ENCODE data around the gene GBP3. TPM values are rescaled to one million over a fixed set of nuclear protein-coding genes. Genes with fewer than 3 reads are reported as not detected.
"Not testable (repeated sequence)": the region's sequence is repeated elsewhere in the genome, so short reads cannot be mapped to it uniquely, and the experiment has no call there.

The GBP3 gene
- polyA plus RNA-seq, 1 of the 3 experiments (the other 2 are of a cell fraction): 8.5 TPM

DNA sequence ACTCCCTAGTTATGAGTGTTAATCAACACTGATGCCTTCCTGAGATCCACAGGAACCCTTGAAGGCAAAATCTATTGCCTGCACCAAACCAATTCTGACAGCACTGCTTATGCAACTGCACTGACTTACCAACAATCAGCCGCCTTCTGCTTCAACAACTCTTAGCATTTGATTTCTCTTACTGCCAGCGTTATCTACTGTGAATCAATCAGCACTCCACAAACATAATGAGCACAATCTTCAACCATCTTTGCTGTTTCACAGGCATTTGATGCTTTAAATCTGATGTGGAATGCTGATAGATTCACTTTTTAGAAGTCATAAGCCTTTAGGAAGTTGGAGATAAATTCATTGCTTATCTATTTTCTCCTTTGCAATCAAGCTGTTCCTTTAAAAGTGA, 41.2 kb downstream of the GBP3 start:
- H3K9me2 ChIP-seq; H3K9me3 ChIP-seq; H2AFZ ChIP-seq (ENCODE audit: low read depth); DNase-seq; H3K4me3 ChIP-seq (ENCODE audit: low read depth in 2 of 2, low read length in 1 of 2); H3K4me2 ChIP-seq; H3K27me3 ChIP-seq (ENCODE audit: insufficient read depth); H3K9ac ChIP-seq; POLR2A ChIA-PET: not testable (repeated sequence)
- Histone ChIP-seq H3K79me2 (ENCODE audit: insufficient read depth) (peaks cover 79% of the 10 kb centered on the region), H3F3A (replicated peaks; ENCODE audit: insufficient read depth) (peaks cover 25% of the 10 kb centered on the region), H3K27ac (ENCODE audit: low read depth in 2 of 2, low read length in 1 of 2) (peak overlapping the region in 1 of 2 experiments; percentile 25; a peak in 1 of 4 replicates), H3K36me3 (replicated peaks in 1 of 2; ENCODE audit: control insufficient read depth in 1 of 2, insufficient read depth in 2 of 2, low read length in 1 of 2) (peaks cover 8 to 16% of the 10 kb centered on the region in 2 experiments), H4K20me1 (ENCODE audit: insufficient read depth) (peaks cover 14% of the 10 kb centered on the region; the same call in 1 of the 2 replicates), H3K4me1 (ENCODE audit: control insufficient read depth in 1 of 2, insufficient read depth in 2 of 2, low read depth in 1 of 2, low read length in 1 of 2) (peaks cover 18 to 44% of the 10 kb centered on the region in 2 experiments)
- 95% methylated on average over 2 of the region's 2 CpGs for WGBS (ENCODE audit: low lambda C conversion rate)
- CTCF ChIA-PET: interaction anchor here (1.0 kb wide), 1 partner anchor 13 kb away, joined by 3 read pairs; no protein-coding TSS in a partner anchor

DNA sequence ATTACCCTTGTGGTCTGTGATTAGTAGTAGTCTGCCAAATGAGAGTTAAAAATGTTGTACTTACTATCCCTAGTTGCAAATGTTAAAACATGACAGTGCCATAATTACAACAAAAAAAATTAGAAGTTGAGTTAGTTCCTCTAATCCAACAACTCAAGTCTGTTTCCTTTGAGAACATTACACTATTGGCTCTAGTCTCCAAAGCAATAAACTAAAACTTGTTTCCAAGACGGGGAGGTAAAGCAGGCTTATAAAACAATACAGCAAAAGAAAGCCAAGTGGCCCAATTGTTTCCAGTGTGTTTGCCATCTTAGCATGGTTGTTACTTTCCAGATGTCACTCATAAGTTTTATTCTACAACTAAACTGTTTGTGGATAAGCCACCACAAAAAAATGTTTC, 41.8 kb downstream of the GBP3 start:
- H3K27ac ChIP-seq (ENCODE audit: low read depth in 2 of 2, low read length in 1 of 2): no peak overlapping the region
- no peaks in the 10 kb centered on the region for H3K9me3 ChIP-seq
- CTCF ChIA-PET: no interaction called here
- H3K4me2 ChIP-seq: no peak overlapping the region
- H3K4me1 ChIP-seq (ENCODE audit: control insufficient read depth in 1 of 2, insufficient read depth in 2 of 2, low read depth in 1 of 2, low read length in 1 of 2): peaks cover 18 to 40% of the 10 kb centered on the region in 2 experiments
- peaks cover 8 to 15% of the 10 kb centered on the region in 2 experiments for H3K36me3 ChIP-seq (replicated peaks in 1 of 2; ENCODE audit: control insufficient read depth in 1 of 2, insufficient read depth in 2 of 2, low read length in 1 of 2)
- no peaks in the 10 kb centered on the region for H3K27me3 ChIP-seq (ENCODE audit: insufficient read depth)
- H3K9ac ChIP-seq: no peak overlapping the region
- no peaks in the 10 kb centered on the region for H3K9me2 ChIP-seq
- peaks cover 73% of the 10 kb centered on the region for H3K79me2 ChIP-seq (ENCODE audit: insufficient read depth)
- POLR2A ChIA-PET: no interaction called here
- 92% methylated on average over 1 of the region's 1 CpG for WGBS (ENCODE audit: low lambda C conversion rate)
- peaks cover 23% of the 10 kb centered on the region for H3F3A ChIP-seq (replicated peaks; ENCODE audit: insufficient read depth)
- peaks cover 14% of the 10 kb centered on the region; the same call in 1 of the 2 replicates for H4K20me1 ChIP-seq (ENCODE audit: insufficient read depth)
- no peak overlapping the region for H2AFZ ChIP-seq (ENCODE audit: low read depth)
- TF ChIP-seq, protein P1, sequence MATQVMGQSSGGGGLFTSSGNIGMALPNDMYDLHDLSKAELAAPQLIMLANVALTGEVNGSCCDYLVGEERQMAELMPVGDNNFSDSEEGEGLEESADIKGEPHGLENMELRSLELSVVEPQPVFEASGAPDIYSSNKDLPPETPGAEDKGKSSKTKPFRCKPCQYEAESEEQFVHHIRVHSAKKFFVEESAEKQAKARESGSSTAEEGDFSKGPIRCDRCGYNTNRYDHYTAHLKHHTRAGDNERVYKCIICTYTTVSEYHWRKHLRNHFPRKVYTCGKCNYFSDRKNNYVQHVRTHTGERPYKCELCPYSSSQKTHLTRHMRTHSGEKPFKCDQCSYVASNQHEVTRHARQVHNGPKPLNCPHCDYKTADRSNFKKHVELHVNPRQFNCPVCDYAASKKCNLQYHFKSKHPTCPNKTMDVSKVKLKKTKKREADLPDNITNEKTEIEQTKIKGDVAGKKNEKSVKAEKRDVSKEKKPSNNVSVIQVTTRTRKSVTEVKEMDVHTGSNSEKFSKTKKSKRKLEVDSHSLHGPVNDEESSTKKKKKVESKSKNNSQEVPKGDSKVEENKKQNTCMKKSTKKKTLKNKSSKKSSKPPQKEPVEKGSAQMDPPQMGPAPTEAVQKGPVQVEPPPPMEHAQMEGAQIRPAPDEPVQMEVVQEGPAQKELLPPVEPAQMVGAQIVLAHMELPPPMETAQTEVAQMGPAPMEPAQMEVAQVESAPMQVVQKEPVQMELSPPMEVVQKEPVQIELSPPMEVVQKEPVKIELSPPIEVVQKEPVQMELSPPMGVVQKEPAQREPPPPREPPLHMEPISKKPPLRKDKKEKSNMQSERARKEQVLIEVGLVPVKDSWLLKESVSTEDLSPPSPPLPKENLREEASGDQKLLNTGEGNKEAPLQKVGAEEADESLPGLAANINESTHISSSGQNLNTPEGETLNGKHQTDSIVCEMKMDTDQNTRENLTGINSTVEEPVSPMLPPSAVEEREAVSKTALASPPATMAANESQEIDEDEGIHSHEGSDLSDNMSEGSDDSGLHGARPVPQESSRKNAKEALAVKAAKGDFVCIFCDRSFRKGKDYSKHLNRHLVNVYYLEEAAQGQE (IDR thresholded peaks at IDR 0.05; ENCODE audit: low read depth, low read length): no peak
- TF ChIP-seq TAF1 (IDR thresholded peaks at IDR 0.05; ENCODE audit: borderline replicate concordance, low read depth, low read length): no peak
- TF ChIP-seq JUND (IDR thresholded peaks at IDR 0.05): no peak
- TF ChIP-seq, protein P2, sequence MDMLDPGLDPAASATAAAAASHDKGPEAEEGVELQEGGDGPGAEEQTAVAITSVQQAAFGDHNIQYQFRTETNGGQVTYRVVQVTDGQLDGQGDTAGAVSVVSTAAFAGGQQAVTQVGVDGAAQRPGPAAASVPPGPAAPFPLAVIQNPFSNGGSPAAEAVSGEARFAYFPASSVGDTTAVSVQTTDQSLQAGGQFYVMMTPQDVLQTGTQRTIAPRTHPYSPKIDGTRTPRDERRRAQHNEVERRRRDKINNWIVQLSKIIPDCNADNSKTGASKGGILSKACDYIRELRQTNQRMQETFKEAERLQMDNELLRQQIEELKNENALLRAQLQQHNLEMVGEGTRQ (IDR thresholded peaks at IDR 0.05; ENCODE audit: borderline replicate concordance, low read depth, low read length): no peak
- TF ChIP-seq NRF1 (IDR thresholded peaks at IDR 0.05; ENCODE audit: low read depth, low read length): no peak
- TF ChIP-seq CTCF (IDR thresholded peaks at IDR 0.05): no peak
- no peak overlapping the region for H3K4me3 ChIP-seq (ENCODE audit: low read depth in 2 of 2, low read length in 1 of 2)
- no peak for DNase-seq

Data from SK-N-SH (cell line).